Activated CD4-positive, alpha-beta T cell treated with anti-CD3 and anti-CD28 coated beads for 48 hours (primary cell): ENCODE results near the gene HOATZ.

Source experiments
- DNase-seq: peaks from one replicate; pipeline ENCODE4 v3.0.0-alpha.2; 2020

Gene HOATZ

GRCh38 chr11:111514216-111515031 is at the start of gene HOATZ:
HOATZ (plus strand) TSS chr11:111514778; CDS start chr11:111514785, 7 bp downstream.
- peak; percentile 30 for DNase-seq

DNA sequence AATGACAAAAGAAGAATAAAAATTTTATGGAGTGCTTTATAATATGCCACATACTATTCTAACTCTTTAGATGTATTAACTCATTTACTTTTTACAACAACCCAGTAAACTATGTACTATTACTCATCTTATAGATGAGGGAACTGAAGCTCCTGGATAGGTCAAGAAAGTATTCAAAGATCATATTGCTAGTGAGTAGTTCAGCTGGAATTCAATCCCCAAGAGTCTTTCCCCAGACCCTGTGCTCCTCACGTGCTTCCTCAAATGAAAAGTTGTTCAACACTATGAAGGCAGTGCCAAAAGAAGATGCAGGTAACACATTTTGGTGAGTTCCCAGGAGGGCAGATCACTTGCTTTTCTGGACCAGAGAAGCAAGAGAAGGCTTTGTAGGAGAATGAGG is 49.2 kb upstream of the HOATZ start:
- DNase-seq, result no peak

DNA sequence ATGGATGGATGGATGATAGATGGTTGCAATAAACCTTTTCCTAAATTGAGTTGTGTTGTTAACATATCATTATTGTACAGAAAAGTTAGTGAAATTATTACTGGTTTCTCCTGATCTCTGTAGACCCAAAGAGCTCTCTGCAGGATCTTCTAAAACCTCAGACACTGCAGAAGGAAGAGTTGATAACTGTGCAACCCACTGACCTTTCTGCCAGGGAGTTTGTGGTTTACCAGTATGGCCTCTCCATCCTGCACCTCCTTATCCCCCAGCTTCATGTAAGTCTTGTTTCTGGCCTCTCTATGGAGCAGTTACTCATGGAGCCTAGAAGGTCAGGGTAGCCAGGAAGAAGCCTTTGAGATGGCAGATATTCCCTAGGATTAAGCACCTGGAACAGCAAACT is 48.0 kb upstream of the HOATZ start:
- DNase-seq, result no peak

- no peak for DNase-seq
These were observed 45.4 kb upstream of the HOATZ start for GRCh38 chr11:111469200-111469599.

DNA sequence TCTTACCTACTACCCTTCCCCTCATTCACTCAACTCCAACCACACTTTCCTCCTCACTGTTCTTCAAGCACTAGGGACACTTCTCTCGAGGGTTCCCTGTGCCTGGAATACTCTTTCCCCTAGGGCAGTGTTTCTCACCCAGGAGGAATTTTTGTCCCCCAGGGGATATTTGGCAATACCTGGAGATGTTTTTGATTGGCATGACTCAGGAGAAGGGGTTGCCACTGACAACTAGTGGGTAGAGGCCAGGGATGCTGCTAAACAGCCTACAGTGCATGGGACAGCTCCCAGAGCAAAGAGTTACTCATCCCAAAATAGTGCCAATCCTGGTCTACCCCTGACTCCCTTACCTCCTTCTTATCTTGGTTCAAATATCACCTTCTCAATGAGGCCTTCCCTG is 42.4 kb upstream of the HOATZ start:
- DNase-seq, result no peak

- no peak for DNase-seq
These were observed 40.1 kb upstream of the HOATZ start for GRCh38 chr11:111474432-111474831.

DNA sequence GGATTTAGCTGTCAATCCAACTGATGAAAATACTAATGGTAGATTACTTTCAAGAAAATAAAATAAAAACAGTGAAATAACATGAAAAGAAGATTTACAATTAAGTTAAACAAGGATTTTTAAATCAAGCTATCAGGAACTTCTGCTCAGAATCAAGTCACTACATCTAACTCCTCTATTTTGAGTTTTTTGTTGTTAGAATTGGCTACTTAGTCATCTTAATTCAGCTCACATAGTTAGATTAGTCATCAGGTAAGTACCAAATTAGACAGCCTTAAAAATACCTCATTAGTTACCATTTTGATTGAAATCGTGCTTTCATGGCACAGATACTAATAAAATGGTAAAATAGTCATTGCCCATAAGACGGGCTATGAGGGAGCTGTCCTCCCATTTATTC is 38.2 kb upstream of the HOATZ start:
- DNase-seq, result no peak

GRCh38 chr11:111476956-111477355 is 37.6 kb upstream of the HOATZ start:
- no peak for DNase-seq

GRCh38 chr11:111477898-111478297 is 36.7 kb upstream of the HOATZ start:
- DNase-seq, result no peak

GRCh38 chr11:111479666-111480065 is 34.9 kb upstream of the HOATZ start:
- no peak for DNase-seq

GRCh38 chr11:111483431-111483830 is 31.1 kb upstream of the HOATZ start:
- DNase-seq, result no peak

GRCh38 chr11:111490496-111490895 is 24.1 kb upstream of the HOATZ start:
- no peak for DNase-seq

DNA sequence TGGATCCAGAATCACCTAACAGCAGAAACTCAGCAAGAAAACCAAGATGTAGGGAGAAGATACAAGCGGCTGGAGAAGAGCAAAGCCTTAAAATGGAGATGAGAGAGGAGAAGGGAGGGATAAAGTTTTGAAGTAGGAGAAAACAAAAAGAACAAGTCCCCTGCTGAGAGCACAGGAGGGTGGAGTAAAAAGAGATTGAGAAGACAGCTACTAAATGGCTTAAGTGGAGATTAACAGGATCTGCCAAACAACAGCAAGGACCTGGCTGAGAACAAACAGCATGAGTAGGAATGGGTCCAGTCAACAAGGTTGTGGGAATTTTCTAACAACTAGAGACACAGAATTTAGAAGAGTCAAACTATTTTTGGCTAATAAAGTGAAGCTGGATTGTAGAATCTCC is 20.5 kb upstream of the HOATZ start:
- no peak for DNase-seq

- DNase-seq, result no peak
These were observed 15.1 kb upstream of the HOATZ start for GRCh38 chr11:111499483-111499882.

GRCh38 chr11:111500481-111500880 is 14.1 kb upstream of the HOATZ start:
- no peak for DNase-seq

DNA sequence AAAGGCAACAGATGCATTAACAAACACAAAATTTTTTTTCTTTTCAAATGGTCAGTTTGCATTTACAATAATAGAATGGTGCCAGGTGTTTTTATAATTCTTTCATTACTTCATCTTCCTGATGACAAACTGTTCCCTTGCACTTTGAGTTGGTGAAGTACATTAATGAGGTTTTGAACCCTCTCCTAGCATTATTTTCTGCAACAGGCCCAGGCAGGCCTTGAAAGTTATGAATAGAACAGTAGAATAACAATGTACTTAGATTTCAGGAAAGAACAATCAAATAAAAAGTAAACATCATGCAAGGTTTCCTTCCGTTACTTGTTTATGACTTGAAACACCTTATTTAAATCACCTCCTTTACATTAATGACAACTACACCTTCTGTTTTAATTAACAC is 12.0 kb upstream of the HOATZ start:
- DNase-seq, result no peak

DNA sequence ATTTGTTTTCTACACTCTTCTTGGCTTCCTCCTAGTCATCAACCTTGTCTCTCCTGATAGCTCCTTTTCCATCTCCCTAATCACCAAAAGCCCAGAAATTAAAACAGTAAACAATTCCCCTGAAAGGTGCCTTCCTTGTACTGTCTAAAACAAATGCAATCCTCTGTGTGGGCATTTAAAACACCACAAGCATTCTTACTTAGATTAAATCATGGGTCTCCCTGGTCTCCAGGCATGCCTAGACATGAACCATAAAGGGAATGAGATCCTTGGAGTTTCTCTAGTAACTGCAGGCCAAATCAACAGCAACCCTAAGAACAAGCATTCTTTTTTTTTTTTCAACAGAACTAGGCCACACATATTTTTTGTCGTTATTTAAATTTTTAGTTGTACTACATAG is 4.3 kb upstream of the HOATZ start:
- DNase-seq, result no peak

- peak; percentile 48 for DNase-seq
These were observed 2.0 kb upstream of the HOATZ start, which contains the start of gene BTG4 for GRCh38 chr11:111512296-111513239. BTG4 (minus strand) TSS chr11:111512386; CDS start chr11:111498776, 13,610 bp downstream.

- DNase-seq, result no peak
These were observed 1.4 kb upstream of the HOATZ start for GRCh38 chr11:111513240-111513605.

DNA sequence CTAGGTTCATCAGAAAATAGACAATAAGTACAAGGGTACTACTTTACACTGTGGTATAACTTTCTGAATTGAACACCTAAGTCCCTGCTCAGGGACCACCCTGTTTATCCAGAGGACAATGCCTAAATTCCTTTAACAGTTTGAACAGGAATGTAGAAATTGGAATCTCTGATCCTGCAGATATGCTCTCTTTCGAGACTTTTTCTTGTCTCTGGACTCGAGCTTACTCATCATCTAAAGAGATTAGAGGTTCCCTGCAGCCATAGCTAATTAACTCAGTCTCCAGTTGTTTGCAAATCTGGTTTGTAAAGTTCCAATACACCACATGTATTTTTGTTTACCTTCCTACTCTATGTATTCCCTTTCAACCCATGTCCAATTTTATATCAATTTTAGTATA is 1.0 kb downstream of the HOATZ start:
- DNase-seq, result no peak

- no peak for DNase-seq
These were observed 4.1 kb downstream of the HOATZ start for GRCh38 chr11:111518668-111519067.

DNA sequence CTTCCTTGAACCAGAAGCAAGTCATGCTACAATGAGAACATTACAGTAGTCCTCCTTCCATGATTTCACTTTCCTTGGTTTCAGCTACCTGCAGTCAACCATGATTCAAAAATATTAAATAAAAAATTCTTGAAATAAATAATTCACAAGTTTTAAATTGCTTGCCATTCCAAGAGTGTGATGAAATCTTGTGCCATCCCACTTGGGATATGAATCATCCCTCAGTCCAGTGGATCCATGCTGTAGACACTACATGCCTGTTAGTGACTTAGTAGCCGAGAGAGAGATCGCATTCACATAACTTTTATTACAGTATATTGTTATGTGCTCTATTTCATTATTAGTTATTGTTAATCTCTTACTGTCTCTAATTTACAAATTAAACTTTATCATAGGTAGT is 6.0 kb downstream of the HOATZ start:
- DNase-seq, result no peak

- no peak for DNase-seq
These were observed 6.6 kb downstream of the HOATZ start for GRCh38 chr11:111521135-111521534.

- no peak for DNase-seq
These were observed 7.8 kb downstream of the HOATZ start for GRCh38 chr11:111522426-111522825.
